ENCODE data around the gene CD248.
"Not testable (repeated sequence)": the region's sequence is repeated elsewhere in the genome, so short reads cannot be mapped to it uniquely, and the experiment has no call there.

CD248 gene

GRCh38 chr11:66277064-66277463 is 39.8 kb downstream of the CD248 start:
- DNase-seq (ENCODE audit: low read depth in 1 of 2, low spot score in 1 of 2) = not testable (repeated sequence)

GRCh38 chr11:66276619-66277018 is 40.2 kb downstream of the CD248 start:
- DNase-seq (ENCODE audit: low read depth in 1 of 2, low spot score in 1 of 2) = not testable (repeated sequence)

- no peak for DNase-seq (ENCODE audit: low read depth in 1 of 2, low spot score in 1 of 2)
Observed at GRCh38 chr11:66275984-66276612, 40.7 kb downstream of the CD248 start.

- no peak for DNase-seq (ENCODE audit: low read depth in 1 of 2, low spot score in 1 of 2)
Observed at GRCh38 chr11:66275396-66275795, 41.4 kb downstream of the CD248 start.

GRCh38 chr11:66274219-66274618 is 42.6 kb downstream of the CD248 start:
- DNase-seq (ENCODE audit: low read depth in 1 of 2, low spot score in 1 of 2) = no peak

GRCh38 chr11:66272596-66272995 is 44.2 kb downstream of the CD248 start:
- DNase-seq (ENCODE audit: low read depth in 1 of 2, low spot score in 1 of 2) = no peak

GRCh38 chr11:66271816-66272215 is 45.0 kb downstream of the CD248 start:
- no peak for DNase-seq (ENCODE audit: low read depth in 1 of 2, low spot score in 1 of 2)

- DNase-seq (ENCODE audit: low read depth in 1 of 2, low spot score in 1 of 2) = no peak
Observed at GRCh38 chr11:66268952-66269905, 47.6 kb downstream of the CD248 start.

GRCh38 chr11:66268244-66268951 is 48.4 kb downstream of the CD248 start, which contains the start of gene RAB1B:
Gene RAB1B, plus strand, starts transcription at chr11:66268639. Its CDS starts 41 bp downstream, at chr11:66268680.
- peak; percentile 99 to 100 for DNase-seq (ENCODE audit: low read depth in 1 of 2, low spot score in 1 of 2)

GRCh38 chr11:66267379-66268243 is 49.2 kb downstream of the CD248 start:
- peak; percentile 65 to 81 for DNase-seq (ENCODE audit: low read depth in 1 of 2, low spot score in 1 of 2)

GRCh38 chr11:66267039-66267378 is 49.8 kb downstream of the CD248 start:
- DNase-seq (ENCODE audit: low read depth in 1 of 2, low spot score in 1 of 2) = no peak

GRCh38 chr11:66266378-66267038 is 50.3 kb downstream of the CD248 start:
- DNase-seq (ENCODE audit: low read depth in 1 of 2, low spot score in 1 of 2) = no peak

GRCh38 chr11:66265531-66266377 is 51.1 kb downstream of the CD248 start:
- DNase-seq (ENCODE audit: low read depth in 1 of 2, low spot score in 1 of 2) = no peak

GRCh38 chr11:66264914-66265313 is 51.9 kb downstream of the CD248 start:
- no peak for DNase-seq (ENCODE audit: low read depth in 1 of 2, low spot score in 1 of 2)

All from activated T-helper 1 cell treated with anti-CD3 and anti-CD28 coated beads, Interleukin-2, amount 50 U/mL, for 16 hours (primary cell).